ENCODE results near the gene CPN1.

CPN1 gene

DNA sequence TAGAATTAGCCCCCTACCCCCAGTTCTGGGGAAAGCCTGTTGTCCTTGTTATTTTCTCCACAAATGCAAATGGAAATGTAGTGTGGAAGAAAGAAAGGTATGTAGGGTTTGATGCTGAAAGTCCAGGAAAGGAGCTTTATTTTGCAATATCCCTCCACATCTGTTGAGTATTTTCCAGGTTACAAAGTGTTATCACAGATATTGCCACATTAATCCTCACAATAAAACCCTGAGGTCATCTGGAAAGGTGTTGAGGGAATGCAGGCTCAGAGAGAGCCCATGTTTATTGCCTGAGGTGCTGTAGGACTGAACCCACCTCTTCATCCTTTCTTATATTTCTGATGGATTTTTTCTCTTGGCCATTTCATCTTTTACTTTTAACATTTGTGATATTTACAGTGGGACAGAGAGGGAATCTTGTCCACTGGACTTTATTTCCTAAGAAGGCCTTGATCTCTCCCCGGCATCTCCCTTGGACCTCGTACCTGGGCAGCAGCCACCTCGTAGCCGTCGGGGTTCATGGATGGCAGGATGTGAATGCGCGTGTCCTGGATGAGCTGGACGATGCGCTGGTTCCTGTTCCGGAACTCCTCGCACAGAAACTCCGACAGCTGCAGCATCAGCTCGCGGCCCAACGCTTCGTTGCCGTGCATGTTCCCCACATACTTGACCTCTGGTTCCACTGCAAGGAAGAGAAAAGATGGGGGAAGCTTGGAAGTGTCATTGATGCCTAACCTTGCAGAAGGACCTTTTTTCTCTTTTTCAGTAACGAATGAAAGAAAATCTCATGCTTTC lies 6.0 kb downstream of the CPN1 start:
- no peak for DNase-seq

DNA sequence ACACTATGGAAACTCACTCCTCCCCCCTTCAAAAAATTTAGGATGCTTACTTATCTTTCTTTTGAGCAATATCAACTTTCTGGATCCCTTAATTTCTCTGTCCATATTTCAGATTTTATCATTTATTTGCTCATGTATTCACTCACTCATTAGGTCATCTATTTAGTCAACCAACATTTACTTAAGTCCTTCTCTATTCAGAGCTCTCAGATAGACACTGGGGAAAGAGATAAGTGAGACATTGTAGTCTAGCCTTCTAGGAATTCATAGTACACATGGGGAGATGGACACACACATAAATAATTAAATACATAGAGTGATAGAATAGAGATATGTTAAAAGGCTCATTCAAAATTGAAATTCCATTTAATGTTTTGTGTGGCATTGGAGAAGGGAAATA lies 9.2 kb downstream of the CPN1 start:
- no peak for DNase-seq

GRCh38 chr10:100071529-100071928 lies 10.1 kb downstream of the CPN1 start:
- DNase-seq, result no peak

DNA sequence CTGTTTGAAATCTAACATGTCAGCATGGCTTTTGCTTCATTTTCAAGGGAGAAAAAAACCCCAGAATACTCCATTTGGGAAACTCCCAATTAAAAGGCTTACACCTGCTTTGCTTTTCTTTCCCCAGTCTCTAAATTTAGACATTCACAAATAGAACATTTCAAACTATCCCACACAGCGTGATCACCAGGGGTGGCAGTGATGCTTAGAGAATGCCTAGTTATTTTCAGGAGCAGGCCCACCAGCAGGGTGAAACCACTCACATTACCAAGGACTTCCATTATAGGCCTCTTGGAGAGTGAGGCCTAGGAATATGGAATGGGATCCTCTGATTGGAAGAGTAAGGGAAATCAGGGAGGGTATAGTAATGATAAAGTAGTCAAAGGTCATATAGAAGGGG lies 14.2 kb downstream of the CPN1 start:
- DNase-seq, result no peak

DNA sequence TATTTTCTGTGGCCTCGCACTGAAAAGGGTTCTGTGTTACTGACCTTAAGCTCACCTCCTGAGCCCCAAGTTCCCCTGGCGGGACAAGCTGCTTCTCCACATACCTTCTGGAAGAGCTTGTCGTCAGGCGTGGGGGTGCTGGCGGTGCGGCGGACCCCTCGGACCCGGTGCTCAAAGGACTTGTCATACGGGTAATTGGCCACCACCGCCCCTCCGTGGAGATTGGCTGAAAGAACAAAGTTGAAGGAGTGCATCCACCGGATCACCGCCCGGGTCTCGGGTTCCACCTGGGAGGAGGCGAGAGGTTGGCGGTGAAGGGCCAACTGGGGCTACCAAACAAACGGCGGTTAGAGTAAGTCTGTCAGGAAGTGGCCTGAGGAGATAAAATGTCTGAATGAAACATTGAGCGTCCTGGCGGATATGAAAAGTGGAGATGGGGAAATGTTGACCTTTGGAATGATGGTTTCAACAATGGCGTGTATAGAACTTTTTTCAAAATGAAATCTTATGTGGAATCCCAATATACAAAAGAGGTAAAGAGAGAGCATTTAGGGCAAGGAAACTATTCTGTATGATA lies 16.5 kb downstream of the CPN1 start:
- DNase-seq, result no peak

DNA sequence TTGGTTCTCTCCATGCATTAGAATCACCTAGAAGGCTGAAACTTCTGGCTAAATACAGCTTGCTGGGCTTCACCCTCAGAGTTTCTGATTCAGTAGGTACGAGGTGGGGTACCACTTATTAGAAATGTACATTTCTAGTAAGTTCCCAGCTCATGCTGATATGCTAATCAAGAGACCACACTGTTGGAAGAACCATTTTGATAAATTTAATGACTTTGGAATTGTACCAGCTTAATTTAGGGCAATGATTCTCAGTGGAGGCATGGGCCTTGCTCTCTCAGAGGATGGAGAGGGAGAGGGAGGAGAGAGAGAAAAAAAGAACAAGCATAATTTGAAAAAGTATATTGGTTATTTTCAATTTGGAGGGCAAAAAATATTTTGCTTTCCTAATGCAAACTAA lies 20.3 kb downstream of the CPN1 start:
- DNase-seq, result no peak

DNA sequence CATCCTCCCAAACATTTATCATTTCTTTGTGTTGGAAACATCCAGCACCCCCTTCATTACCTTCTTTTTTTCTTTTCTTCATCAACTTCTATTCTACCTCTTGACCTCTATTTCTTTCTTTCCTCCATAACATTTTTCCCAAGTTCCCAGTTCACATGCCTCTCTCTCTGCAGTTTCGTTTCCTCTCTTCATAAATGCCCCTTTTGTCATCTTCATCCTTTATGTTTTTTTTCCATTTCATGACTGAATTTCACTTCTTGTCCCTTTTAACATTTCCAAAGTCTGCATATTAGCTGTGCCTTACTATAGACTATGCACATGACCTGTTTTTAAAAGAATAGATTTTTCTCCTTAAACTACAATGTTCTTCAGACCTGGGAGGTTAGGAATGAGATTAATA lies 23.7 kb downstream of the CPN1 start:
- no peak for DNase-seq

GRCh38 chr10:100053686-100054460 lies 27.8 kb downstream of the CPN1 start:
- no peak for DNase-seq

GRCh38 chr10:100046021-100046486 lies 35.6 kb downstream of the CPN1 start:
- peak; percentile 32 to 80 (median 75) for DNase-seq

DNA sequence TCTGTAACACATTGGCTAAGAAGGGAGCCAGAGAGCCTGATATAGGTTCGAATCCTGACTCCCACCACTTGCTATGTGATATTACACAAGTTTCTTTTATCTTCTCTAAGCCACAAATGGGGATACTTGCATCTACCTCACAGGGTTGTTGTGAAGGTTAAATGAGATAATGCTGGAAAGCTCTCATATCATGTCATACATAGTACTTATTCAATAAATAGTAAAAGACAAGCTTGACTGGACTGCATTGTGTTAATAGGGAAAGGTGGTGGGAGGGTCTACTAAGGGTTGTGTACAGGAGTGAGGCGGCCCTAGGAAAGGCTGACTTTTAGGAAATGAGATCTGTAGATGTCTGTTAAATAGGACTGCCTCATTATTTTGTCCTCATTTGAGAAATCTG lies 36.1 kb downstream of the CPN1 start:
- DNase-seq, result no peak

DNA sequence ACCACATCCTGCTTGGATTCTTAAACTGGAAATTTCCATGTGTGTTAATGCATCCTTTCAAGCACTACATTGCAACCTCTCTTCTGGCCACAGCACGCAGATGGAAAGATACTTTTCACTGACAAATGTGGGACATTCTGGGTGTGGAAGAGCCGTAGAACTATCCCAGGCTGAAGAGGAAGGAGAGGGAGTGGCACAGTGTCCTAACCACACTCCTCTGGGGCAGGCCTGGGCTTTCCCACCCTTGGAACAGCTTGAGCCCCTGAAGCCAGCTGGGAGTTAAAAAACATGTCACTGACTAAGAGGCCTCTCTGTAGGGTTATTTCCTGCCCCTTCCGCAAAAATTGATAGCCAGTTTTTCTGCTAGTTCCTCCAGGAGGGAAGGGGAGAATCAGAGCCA lies 37.9 kb downstream of the CPN1 start:
- no peak for DNase-seq

- DNase-seq, result no peak
Measured at GRCh38 chr10:100043344-100043743, 38.3 kb downstream of the CPN1 start.

- no peak for DNase-seq
Measured at GRCh38 chr10:100041306-100042002, 40.2 kb downstream of the CPN1 start.

- no peak for DNase-seq
Measured at GRCh38 chr10:100038561-100039071, 43.1 kb downstream of the CPN1 start.

GRCh38 chr10:100037758-100038315 lies 43.8 kb downstream of the CPN1 start:
- DNase-seq, result no peak

DNA sequence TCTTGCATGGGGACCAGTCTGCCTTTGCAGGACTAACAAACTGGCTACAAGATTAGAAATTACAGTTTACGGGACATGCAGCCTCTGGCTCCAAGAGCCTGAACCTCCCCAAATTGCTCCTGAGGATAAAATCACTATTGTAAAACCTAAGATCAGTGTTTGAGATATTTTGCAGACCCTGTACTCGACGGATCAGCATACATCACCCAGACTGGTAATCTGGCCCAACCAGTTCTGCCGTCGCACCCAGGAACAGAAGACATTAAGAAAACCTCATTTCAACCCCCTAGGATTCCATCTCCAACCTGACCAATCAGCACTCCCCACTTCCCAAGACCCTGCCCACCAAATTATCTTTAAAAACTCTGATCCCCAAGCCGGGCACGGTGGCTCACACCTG lies 44.8 kb downstream of the CPN1 start:
- DNase-seq, result no peak

GRCh38 chr10:100033766-100034418 lies 47.8 kb downstream of the CPN1 start:
- no peak for DNase-seq

DNA sequence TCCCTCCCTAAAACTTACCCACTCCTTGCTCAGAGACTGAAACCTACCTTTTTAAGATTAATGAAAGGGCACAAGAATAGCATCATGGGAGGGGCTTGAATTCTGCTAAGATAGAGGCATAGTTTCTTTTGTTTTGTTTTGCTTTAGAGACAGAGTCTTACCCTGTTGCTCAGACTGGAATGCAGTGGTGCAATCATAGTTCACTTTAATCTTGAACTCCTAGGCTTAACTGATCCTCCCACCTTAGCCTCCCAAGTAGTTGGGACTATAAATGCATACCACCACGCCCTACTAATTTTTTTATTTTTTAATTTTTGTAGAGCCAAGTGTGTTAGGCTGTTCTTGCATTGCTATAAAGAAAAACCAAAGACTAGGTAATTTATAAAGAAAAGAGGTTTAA lies 54.3 kb downstream of the CPN1 start:
- DNase-seq, result no peak

GRCh38 chr10:100025576-100025975 lies 56.1 kb downstream of the CPN1 start:
- peak; percentile 8 to 77 (median 52) for DNase-seq

GRCh38 chr10:100024748-100025147 lies 56.9 kb downstream of the CPN1 start:
- peak in 1 of 3 experiments; percentile 10 for DNase-seq

- DNase-seq, result peak in 1 of 3 experiments; percentile 23
Measured at GRCh38 chr10:100022403-100022802, 59.3 kb downstream of the CPN1 start.

DNA sequence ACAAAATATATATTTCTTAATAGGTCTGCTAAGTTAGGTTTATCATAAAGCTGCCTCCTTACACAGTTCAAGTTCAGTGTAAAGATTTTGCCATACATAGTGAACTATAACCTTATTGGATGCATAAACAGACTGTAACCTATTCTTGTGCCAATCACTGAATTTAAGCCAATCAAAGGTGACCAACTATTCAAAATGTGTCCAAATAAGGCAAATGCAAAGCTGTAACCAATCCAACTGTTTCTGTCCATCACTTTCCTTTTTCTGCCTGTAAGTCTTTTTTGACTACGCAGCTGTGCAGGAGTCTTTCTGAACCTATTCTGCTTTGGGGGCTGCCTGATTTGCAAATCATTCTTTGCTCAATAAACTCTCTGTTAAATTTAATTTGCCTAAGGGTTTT lies 60.3 kb downstream of the CPN1 start:
- peak in 2 of 3 experiments; percentile 19 to 45 for DNase-seq

Measured in NCI-H1417 (cell line).